Mesenchymal stem cell (in vitro differentiated cells and primary cell): ENCODE results near the gene LIM2.

Experiments used
- DNase-seq: peaks from one replicate; pipeline ENCODE4 v3.0.0-alpha.2; 2013
- H2AFZ ChIP-seq: one replicate; pipeline ENCODE4 v1.6.1; 2013; ENCODE audit warnings: low read depth, mild to moderate bottlenecking, control low read depth, inconsistent platforms, low read length, moderate library complexity
- H2AK5ac ChIP-seq: 2 replicates; pipeline ENCODE4 v1.6.1; 2013; ENCODE audit warnings: low read length, moderate library complexity, mild to moderate bottlenecking, inconsistent platforms; ENCODE audit not compliant: severe bottlenecking
- H2BK120ac ChIP-seq: one replicate; pipeline ENCODE4 v1.6.1; 2013; ENCODE audit warnings: low read depth, mild to moderate bottlenecking, inconsistent platforms, low read length, moderate library complexity
- H2BK12ac ChIP-seq, 2 experiments: one replicate each; pipeline ENCODE4 v1.6.1; 2013; ENCODE audit warnings: inconsistent platforms in 2 of 2, low read length in 2 of 2, mild to moderate bottlenecking in 2 of 2, moderate library complexity in 2 of 2, control low read depth in 1 of 2
- H2BK15ac ChIP-seq: one replicate; pipeline ENCODE4 v1.6.1; 2013; ENCODE audit warnings: mild to moderate bottlenecking, low read depth, inconsistent platforms; ENCODE audit not compliant: poor library complexity, severe bottlenecking
- H2BK5ac ChIP-seq: 2 replicates; pipeline ENCODE4 v1.6.1; 2013; ENCODE audit warnings: low read depth, mild to moderate bottlenecking, low read length, control low read depth, inconsistent platforms; ENCODE audit not compliant: poor library complexity, severe bottlenecking
- H3K14ac ChIP-seq, 2 experiments: one replicate each; pipeline ENCODE4 v1.6.1; 2013; ENCODE audit warnings: inconsistent platforms in 2 of 2, low read length in 2 of 2, control low read depth in 1 of 2, mild to moderate bottlenecking in 1 of 2, moderate library complexity in 1 of 2
- H3K18ac ChIP-seq, 2 experiments: one replicate each; pipeline ENCODE4 v1.6.1; 2013; ENCODE audit warnings: inconsistent platforms in 2 of 2, low read length in 2 of 2, control low read depth in 1 of 2, low read depth in 1 of 2, mild to moderate bottlenecking in 1 of 2
- H3K23ac ChIP-seq, 2 experiments: one replicate each; pipeline ENCODE4 v1.6.1; 2013; ENCODE audit warnings: inconsistent platforms in 2 of 2, low read length in 2 of 2, mild to moderate bottlenecking in 2 of 2, moderate library complexity in 2 of 2, control low read depth in 1 of 2
- H3K27ac ChIP-seq: 2 replicates; pipeline ENCODE4 v1.5.1; 2013; ENCODE audit warnings: mild to moderate bottlenecking, moderate library complexity, low read length, control low read depth, inconsistent platforms; ENCODE audit not compliant: poor library complexity, severe bottlenecking
- H3K27me3 ChIP-seq, 2 experiments: 2 replicates each; pipeline versions ENCODE4 v1.6.1 to v1.7.0; 2013; ENCODE audit warnings: low read length in 2 of 2, mild to moderate bottlenecking in 2 of 2, moderate library complexity in 2 of 2, control low read depth in 1 of 2, inconsistent platforms in 1 of 2; ENCODE audit not compliant: control insufficient read depth in 1 of 2, insufficient read depth in 1 of 2
- H3K36me3 ChIP-seq, 2 experiments: 2 replicates each; pipeline versions ENCODE4 v1.6.1 to v1.7.0; 2013; ENCODE audit warnings: low read length in 2 of 2, control low read depth in 1 of 2, inconsistent platforms in 1 of 2, low read depth in 1 of 2, mild to moderate bottlenecking in 1 of 2; ENCODE audit not compliant: insufficient read depth in 2 of 2, control insufficient read depth in 1 of 2
- H3K4ac ChIP-seq, 2 experiments: one replicate each; pipeline ENCODE4 v1.6.1; 2013; ENCODE audit warnings: inconsistent platforms in 2 of 2, low read length in 2 of 2, mild to moderate bottlenecking in 2 of 2, moderate library complexity in 2 of 2, control low read depth in 1 of 2, low read depth in 1 of 2
- H3K4me1 ChIP-seq: 2 replicates; pipeline ENCODE4 v1.6.1; 2013; ENCODE audit warnings: low read depth, low read length, control low read depth; ENCODE audit not compliant: control insufficient read depth, insufficient read depth
- H3K4me2 ChIP-seq: 2 replicates; pipeline ENCODE4 v1.6.1; 2013; ENCODE audit warnings: low read length, mild to moderate bottlenecking, inconsistent platforms; ENCODE audit not compliant: poor library complexity, severe bottlenecking
- H3K4me3 ChIP-seq, 2 experiments: 2 replicates each; pipeline versions ENCODE4 v1.5.1 to v1.7.0; 2013; ENCODE audit warnings: low read length in 2 of 2, mild to moderate bottlenecking in 2 of 2, control low read depth in 1 of 2, low read depth in 1 of 2; ENCODE audit not compliant: insufficient read depth in 1 of 2
- H3K79me1 ChIP-seq: replicated peaks from 2 replicates; pipeline ENCODE4 v1.6.1; 2013; ENCODE audit warnings: mild to moderate bottlenecking, control low read depth, low read length, inconsistent platforms; ENCODE audit not compliant: poor library complexity, severe bottlenecking
- H3K9ac ChIP-seq: 2 replicates; pipeline ENCODE4 v1.7.0; 2013; ENCODE audit warnings: mild to moderate bottlenecking, low read length, moderate library complexity
- H3K9me3 ChIP-seq: 2 replicates; pipeline ENCODE4 v1.7.0; 2013; ENCODE audit warnings: mild to moderate bottlenecking, low read length; ENCODE audit not compliant: control insufficient read depth
- H4K8ac ChIP-seq: one replicate; pipeline ENCODE4 v1.6.1; 2013; ENCODE audit warnings: inconsistent platforms, mild to moderate bottlenecking, low read length, moderate library complexity
- H4K91ac ChIP-seq: one replicate; pipeline ENCODE4 v1.6.1; 2013; ENCODE audit warnings: mild to moderate bottlenecking, low read length, inconsistent platforms
- WGBS: methylation state at CpG from one replicate; pipeline ENCODE4 v1.1.7; 2013; ENCODE audit warnings: mixed read lengths; 5-methylcytosine and 5-hydroxymethylcytosine counted together

The LIM2 gene

GRCh38 chr19:51430221-51430620 is 42.4 kb upstream of the LIM2 start:
- Histone ChIP-seq H3K4ac (no peak overlapping the region), H3K23ac (no peak overlapping the region), H4K91ac (no peak overlapping the region), H3K27me3 (peaks cover 0 to 9% of the 10 kb centered on the region in 2 experiments), H2BK120ac (no peak overlapping the region), H2AFZ (no peak overlapping the region), H2BK5ac (no peak overlapping the region), H3K79me1 (no peaks in the 10 kb centered on the region), H2BK12ac (no peak overlapping the region), H2BK15ac (no peak overlapping the region), H3K9ac (no peak overlapping the region), H4K8ac (no peak overlapping the region), H3K14ac (no peak overlapping the region), H3K18ac (no peak overlapping the region), H3K36me3 (no peaks in the 10 kb centered on the region), H3K4me1 (no peaks in the 10 kb centered on the region), H2AK5ac (no peak overlapping the region), H3K4me2 (no peak overlapping the region), H3K4me3 (no peak overlapping the region), H3K9me3 (no peaks in the 10 kb centered on the region), H3K27ac (no peak overlapping the region)
- DNase-seq, result no peak
- 37% methylated on average over 3 of the region's 3 CpGs for WGBS

GRCh38 chr19:51427201-51427600 is 39.4 kb upstream of the LIM2 start:
- H3K79me1 ChIP-seq, result no peaks in the 10 kb centered on the region
- no peak overlapping the region for H2BK12ac ChIP-seq
- WGBS, result 64% methylated on average over 2 of the region's 3 CpGs
- H2BK15ac ChIP-seq, result no peak overlapping the region
- DNase-seq, result no peak
- H2BK5ac ChIP-seq, result no peak overlapping the region
- no peaks in the 10 kb centered on the region for H3K36me3 ChIP-seq
- no peak overlapping the region for H3K4ac ChIP-seq
- no peak overlapping the region for H4K91ac ChIP-seq
- no peak overlapping the region for H3K4me3 ChIP-seq
- H3K18ac ChIP-seq, result no peak overlapping the region
- no peak overlapping the region for H2AK5ac ChIP-seq
- peaks cover 0 to 10% of the 10 kb centered on the region in 2 experiments for H3K27me3 ChIP-seq
- H2BK120ac ChIP-seq, result no peak overlapping the region
- H4K8ac ChIP-seq, result no peak overlapping the region
- H3K9ac ChIP-seq, result no peak overlapping the region
- no peaks in the 10 kb centered on the region for H3K4me1 ChIP-seq
- H3K4me2 ChIP-seq, result no peak overlapping the region
- H3K9me3 ChIP-seq, result no peaks in the 10 kb centered on the region
- no peak overlapping the region for H3K27ac ChIP-seq
- H2AFZ ChIP-seq, result no peak overlapping the region
- no peak overlapping the region for H3K23ac ChIP-seq
- H3K14ac ChIP-seq, result no peak overlapping the region

- Histone ChIP-seq H3K18ac (no peak overlapping the region), H3K4me3 (no peak overlapping the region), H2BK12ac (no peak overlapping the region), H4K8ac (no peak overlapping the region), H3K9me3 (no peaks in the 10 kb centered on the region), H3K9ac (no peak overlapping the region), H2BK15ac (no peak overlapping the region), H3K4me1 (no peaks in the 10 kb centered on the region), H3K4ac (no peak overlapping the region), H3K4me2 (no peak overlapping the region), H2BK120ac (no peak overlapping the region), H2BK5ac (no peak overlapping the region), H3K14ac (no peak overlapping the region), H3K36me3 (no peaks in the 10 kb centered on the region), H3K23ac (no peak overlapping the region), H4K91ac (no peak overlapping the region), H2AK5ac (no peak overlapping the region), H3K27me3 (peaks cover 0 to 20% of the 10 kb centered on the region in 2 experiments), H2AFZ (no peak overlapping the region), H3K27ac (no peak overlapping the region), H3K79me1 (no peaks in the 10 kb centered on the region)
- DNase-seq, result peak; percentile 54
- WGBS, result 12% methylated on average over 19 of the region's 19 CpGs
Measured at GRCh38 chr19:51422053-51422448, 34.3 kb upstream of the LIM2 start.

- Histone ChIP-seq H3K27ac (no peak overlapping the region), H4K8ac (no peak overlapping the region), H3K4me2 (no peak overlapping the region), H3K9ac (no peak overlapping the region), H3K36me3 (no peaks in the 10 kb centered on the region), H3K14ac (no peak overlapping the region), H2BK15ac (no peak overlapping the region), H3K18ac (no peak overlapping the region), H3K79me1 (no peaks in the 10 kb centered on the region), H3K23ac (no peak overlapping the region), H3K27me3 (peaks cover 0 to 19% of the 10 kb centered on the region in 2 experiments), H2BK5ac (no peak overlapping the region), H3K9me3 (no peaks in the 10 kb centered on the region), H2AK5ac (no peak overlapping the region), H3K4me3 (no peak overlapping the region), H2AFZ (no peak overlapping the region), H2BK120ac (no peak overlapping the region), H4K91ac (no peak overlapping the region), H3K4me1 (no peaks in the 10 kb centered on the region), H3K4ac (no peak overlapping the region), H2BK12ac (no peak overlapping the region)
- DNase-seq, result no peak
- WGBS, result 34% methylated on average over 32 of the region's 39 CpGs
Measured at GRCh38 chr19:51421229-51422052, 33.7 kb upstream of the LIM2 start.
